ENCODE measurements around the gene ROBO1.

ROBO1 gene

DNA sequence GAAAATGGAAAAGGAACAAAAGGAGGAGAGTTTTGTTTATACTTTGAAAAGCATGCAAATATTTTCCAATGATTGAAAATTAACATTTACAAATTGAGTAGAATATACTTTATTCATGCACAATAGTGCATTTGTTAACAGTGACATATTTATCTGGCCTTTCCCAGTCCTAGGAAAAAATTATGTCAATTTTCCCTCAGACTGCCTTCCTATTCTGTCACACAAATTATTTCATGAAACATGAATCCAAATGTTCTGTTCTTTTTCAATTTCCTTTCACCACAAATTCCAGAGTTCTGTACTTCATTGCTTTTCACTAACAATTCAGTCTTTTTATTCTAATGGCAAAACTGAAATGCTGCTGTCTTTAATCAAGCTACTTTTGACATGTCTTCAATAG is 945.1 kb downstream of the ROBO1 start:
- no peak overlapping the region for H3K4me3 ChIP-seq (ENCODE audit: low read length)
- H3K9ac ChIP-seq (ENCODE audit: low read depth, low read length) = no peak overlapping the region
- no peaks in the 10 kb centered on the region for H3K36me3 ChIP-seq (ENCODE audit: insufficient read depth, low read length)
- no peak overlapping the region for H3K27ac ChIP-seq (ENCODE audit: low read depth, low read length)
- no peaks in the 10 kb centered on the region for H3K4me1 ChIP-seq (ENCODE audit: insufficient read depth, low read length)
- H3K27me3 ChIP-seq (ENCODE audit: insufficient read depth, low read length) = no peaks in the 10 kb centered on the region
- H3K9me3 ChIP-seq (ENCODE audit: insufficient read depth, low read depth, low read length) = no peaks in the 10 kb centered on the region

DNA sequence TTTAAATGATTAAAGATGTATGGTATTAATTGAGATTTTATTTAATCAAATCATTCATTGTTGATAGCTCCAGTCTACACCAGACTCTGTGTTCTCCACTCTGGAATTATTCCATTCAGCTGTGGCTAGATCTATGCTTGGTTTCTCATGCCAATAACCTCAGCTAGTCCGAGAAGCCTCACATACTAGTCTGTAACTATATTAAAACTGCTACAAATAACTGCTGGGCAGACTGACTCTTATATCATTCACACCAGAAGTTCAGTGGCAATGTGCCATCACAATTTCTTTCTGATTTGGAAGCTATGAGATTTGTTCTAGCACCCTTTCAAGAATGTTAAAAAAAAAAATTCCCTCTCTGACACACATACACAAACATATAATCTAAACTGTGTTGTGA is 947.3 kb downstream of the ROBO1 start:
- Histone ChIP-seq H3K27me3 (ENCODE audit: insufficient read depth, low read length) (no peaks in the 10 kb centered on the region), H3K9me3 (ENCODE audit: insufficient read depth, low read depth, low read length) (no peaks in the 10 kb centered on the region), H3K4me3 (ENCODE audit: low read length) (no peak overlapping the region), H3K36me3 (ENCODE audit: insufficient read depth, low read length) (no peaks in the 10 kb centered on the region), H3K27ac (ENCODE audit: low read depth, low read length) (no peak overlapping the region), H3K9ac (ENCODE audit: low read depth, low read length) (no peak overlapping the region), H3K4me1 (ENCODE audit: insufficient read depth, low read length) (no peaks in the 10 kb centered on the region)
- 100% methylated on average over 1 of the region's 1 CpG for WGBS

DNA sequence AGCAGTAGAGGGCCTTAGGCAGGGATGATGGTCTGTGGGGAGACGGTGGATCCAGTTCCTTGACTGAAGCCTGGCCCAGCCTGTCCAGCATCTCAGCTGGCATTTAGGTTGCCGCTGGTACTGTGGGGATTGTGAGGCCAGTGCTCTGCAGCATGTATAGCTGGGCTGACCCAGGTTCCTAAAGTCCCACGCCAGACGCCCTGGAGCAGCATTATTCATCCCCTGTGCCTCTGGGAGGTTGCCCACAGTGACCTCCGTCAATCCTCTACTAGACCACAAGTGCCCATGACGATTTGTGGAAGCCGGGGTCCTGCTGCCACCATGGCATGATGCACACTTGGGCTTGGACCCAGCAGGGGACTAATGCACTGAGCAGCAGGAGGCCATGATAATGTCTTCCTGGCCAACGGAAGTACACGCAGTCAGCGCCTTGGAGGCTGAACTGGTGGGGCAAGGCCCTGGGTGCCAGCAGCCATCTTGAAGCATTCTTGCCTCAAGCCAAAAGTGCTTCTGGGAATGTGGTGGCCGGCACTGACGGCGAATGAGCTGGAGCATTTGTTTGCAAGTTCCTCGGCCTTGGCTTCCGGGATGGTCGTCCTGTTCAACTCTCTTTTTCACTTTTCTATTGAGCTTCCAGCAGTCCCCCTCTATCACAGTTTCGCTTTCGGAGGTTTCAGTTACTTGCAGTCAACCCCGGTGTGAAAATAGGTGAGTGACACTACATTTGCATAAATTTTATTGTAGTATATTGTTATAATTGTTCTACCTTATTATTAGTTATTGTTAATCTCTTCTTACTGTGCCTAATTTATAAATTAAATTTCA is 949.4 kb downstream of the ROBO1 start:
- Histone ChIP-seq H3K4me1 (ENCODE audit: insufficient read depth, low read length) (no peaks in the 10 kb centered on the region), H3K27ac (ENCODE audit: low read depth, low read length) (no peak overlapping the region), H3K4me3 (ENCODE audit: low read length) (no peak overlapping the region), H3K9ac (ENCODE audit: low read depth, low read length) (no peak overlapping the region), H3K36me3 (ENCODE audit: insufficient read depth, low read length) (no peaks in the 10 kb centered on the region), H3K27me3 (ENCODE audit: insufficient read depth, low read length) (no peaks in the 10 kb centered on the region), H3K9me3 (ENCODE audit: insufficient read depth, low read depth, low read length) (no peaks in the 10 kb centered on the region)
- WGBS = 96% methylated on average over 17 of the region's 19 CpGs

DNA sequence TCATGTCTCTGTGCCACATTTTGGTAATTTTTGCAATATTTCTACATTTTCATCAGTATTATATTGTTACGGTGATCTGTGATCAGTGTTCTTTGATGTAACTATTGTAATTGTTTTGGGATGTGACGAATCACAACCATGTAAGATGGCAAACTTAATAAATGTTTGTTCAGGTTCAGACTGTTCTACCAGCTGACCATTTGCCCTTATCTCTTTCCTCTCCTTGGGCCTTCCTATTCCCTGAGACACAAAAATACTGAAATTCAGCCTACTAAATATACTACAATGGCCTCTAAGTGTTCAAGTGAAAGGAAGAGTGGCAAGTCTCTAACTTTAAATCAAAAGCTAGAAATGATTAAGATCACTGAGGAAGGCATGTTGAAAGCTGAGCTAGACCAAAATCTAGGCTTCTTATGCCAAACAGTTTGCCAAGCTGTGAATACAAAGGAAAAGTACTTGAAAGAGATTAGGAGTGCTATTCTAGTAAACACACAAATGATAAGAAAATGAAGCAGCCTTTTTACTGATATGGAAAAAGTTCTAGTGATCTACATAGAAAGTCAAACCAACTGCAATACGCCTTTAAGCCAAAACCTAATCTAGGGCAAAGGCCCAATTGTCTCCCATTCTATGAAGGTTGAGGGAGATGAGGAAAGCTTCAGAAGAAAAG is 952.8 kb downstream of the ROBO1 start:
- H3K27ac ChIP-seq (ENCODE audit: low read depth, low read length) = no peak overlapping the region
- no peak overlapping the region for H3K4me3 ChIP-seq (ENCODE audit: low read length)
- H3K36me3 ChIP-seq (ENCODE audit: insufficient read depth, low read length) = no peaks in the 10 kb centered on the region
- 89% methylated on average over 3 of the region's 3 CpGs for WGBS
- no peaks in the 10 kb centered on the region for H3K9me3 ChIP-seq (ENCODE audit: insufficient read depth, low read depth, low read length)
- no peaks in the 10 kb centered on the region for H3K27me3 ChIP-seq (ENCODE audit: insufficient read depth, low read length)
- peaks cover 4% of the 10 kb centered on the region; the same call in 1 of the 2 replicates for H3K4me1 ChIP-seq (ENCODE audit: insufficient read depth, low read length)
- no peak overlapping the region for H3K9ac ChIP-seq (ENCODE audit: low read depth, low read length)

DNA sequence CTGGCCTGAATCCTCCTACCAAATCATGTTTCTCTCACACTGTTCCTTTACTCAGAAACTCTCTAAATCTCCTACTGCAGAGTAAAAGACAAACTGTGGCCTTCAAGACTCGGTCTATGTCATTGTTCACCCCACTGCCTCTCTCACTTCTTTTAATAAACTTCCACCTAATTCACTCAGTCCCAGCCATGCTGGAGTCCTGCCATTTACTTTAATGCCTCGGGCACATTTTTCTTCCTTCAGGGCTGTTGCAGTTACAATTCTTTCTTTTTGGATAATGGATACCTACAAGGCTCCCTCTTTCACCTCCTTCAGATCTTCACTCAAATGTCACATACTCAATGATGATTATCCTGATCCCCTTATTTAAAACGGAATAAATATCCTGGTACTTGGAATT is 955.6 kb downstream of the ROBO1 start:
- WGBS = 86% methylated on average over 3 of the region's 3 CpGs
- Histone ChIP-seq H3K4me3 (ENCODE audit: low read length) (no peak overlapping the region), H3K27ac (ENCODE audit: low read depth, low read length) (no peak overlapping the region), H3K4me1 (ENCODE audit: insufficient read depth, low read length) (peaks cover 4% of the 10 kb centered on the region; the same call in 1 of the 2 replicates), H3K27me3 (ENCODE audit: insufficient read depth, low read length) (no peaks in the 10 kb centered on the region), H3K9me3 (ENCODE audit: insufficient read depth, low read depth, low read length) (no peaks in the 10 kb centered on the region), H3K36me3 (ENCODE audit: insufficient read depth, low read length) (no peaks in the 10 kb centered on the region), H3K9ac (ENCODE audit: low read depth, low read length) (no peak overlapping the region)

DNA sequence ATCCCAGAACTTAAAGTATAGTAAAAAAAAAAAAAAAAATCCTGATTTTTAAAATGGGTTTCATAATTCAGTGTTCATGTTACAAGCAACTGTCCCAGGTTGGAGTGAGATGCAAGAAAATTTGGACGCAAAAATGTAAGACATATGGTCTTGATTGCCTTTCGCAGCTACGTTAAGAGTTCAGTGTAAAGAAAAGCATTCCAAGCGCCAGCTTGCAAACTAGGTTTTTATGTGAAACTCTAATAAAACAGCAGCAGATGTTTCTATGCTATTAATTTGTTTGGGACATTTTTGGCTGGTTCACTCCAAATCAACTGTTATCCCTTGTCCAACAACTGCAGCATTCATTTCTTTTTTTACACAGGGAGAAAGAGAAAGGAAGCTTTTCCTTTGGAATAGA is 957.8 kb downstream of the ROBO1 start:
- no peaks in the 10 kb centered on the region for H3K27me3 ChIP-seq (ENCODE audit: insufficient read depth, low read length)
- H3K36me3 ChIP-seq (ENCODE audit: insufficient read depth, low read length) = no peaks in the 10 kb centered on the region
- no peak overlapping the region for H3K9ac ChIP-seq (ENCODE audit: low read depth, low read length)
- H3K4me1 ChIP-seq (ENCODE audit: insufficient read depth, low read length) = peaks cover 10% of the 10 kb centered on the region
- WGBS = 96% methylated on average over 4 of the region's 4 CpGs
- no peak overlapping the region for H3K4me3 ChIP-seq (ENCODE audit: low read length)
- no peaks in the 10 kb centered on the region for H3K9me3 ChIP-seq (ENCODE audit: insufficient read depth, low read depth, low read length)
- H3K27ac ChIP-seq (ENCODE audit: low read depth, low read length) = no peak overlapping the region

DNA sequence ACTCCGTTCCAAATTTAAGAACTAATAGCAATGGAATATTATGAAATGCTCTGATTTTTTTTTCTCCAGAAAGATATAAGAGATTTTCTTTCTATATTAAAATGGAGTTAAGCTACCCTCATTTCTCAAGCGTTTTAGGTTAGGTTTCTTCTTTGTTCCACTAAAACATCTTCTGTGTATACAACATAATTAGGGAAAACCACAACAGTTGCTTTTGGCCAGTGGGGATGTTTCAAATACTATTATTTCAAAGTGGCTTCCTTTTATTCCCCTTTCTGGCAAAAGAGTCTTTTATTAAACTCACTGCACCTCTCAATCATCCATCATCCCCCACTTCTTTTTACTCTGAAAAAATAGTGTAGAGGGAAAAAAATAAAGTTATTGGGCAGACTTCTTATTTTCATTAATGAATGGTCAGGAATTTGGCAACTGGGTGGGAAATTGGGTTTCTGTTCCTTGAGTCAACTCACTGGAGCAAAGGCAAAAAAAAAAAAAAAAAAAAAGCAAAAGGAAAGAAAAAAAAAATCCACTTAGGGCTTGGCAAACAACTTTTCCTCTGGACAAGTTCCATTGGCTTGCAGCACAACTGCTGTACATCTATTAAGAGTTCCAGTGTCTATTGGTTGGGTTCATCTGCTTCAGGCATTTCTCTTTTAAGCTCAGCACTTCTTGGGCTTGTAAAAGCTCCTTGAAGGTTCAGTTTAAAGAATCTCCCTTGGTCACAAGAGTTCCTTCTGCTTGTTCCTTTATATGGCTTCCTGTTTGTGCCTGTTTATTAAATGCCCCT is 963.4 kb downstream of the ROBO1 start:
- WGBS = no CpG with 5 or more reads among the region's 2 CpGs
- Histone ChIP-seq H3K27ac (ENCODE audit: low read depth, low read length) (no peak overlapping the region), H3K9ac (ENCODE audit: low read depth, low read length) (no peak overlapping the region), H3K36me3 (ENCODE audit: insufficient read depth, low read length) (no peaks in the 10 kb centered on the region), H3K9me3 (ENCODE audit: insufficient read depth, low read depth, low read length) (no peaks in the 10 kb centered on the region), H3K4me3 (ENCODE audit: low read length) (no peak overlapping the region), H3K4me1 (ENCODE audit: insufficient read depth, low read length) (peaks cover 44% of the 10 kb centered on the region), H3K27me3 (ENCODE audit: insufficient read depth, low read length) (no peaks in the 10 kb centered on the region)

DNA sequence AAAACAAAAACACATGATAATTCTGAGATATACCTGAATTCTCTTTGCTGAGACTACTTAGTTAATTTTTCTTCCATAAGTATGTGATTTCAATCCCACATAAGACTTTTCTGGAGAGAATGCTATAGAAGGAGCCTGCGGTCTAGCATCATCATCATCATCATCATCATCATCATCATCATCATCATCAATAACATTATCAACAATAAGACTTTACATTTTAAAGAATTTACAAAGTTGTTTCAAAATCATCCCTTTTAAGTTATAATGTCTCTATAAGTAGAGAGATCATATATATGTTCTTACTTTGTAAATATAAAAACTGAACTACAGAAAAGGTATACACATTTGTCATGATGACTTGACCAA is 965.3 kb downstream of the ROBO1 start:
- Histone ChIP-seq H3K27ac (ENCODE audit: low read depth, low read length) (no peak overlapping the region; the same call in 1 of the 2 replicates), H3K4me1 (ENCODE audit: insufficient read depth, low read length) (peaks cover 44% of the 10 kb centered on the region), H3K9me3 (ENCODE audit: insufficient read depth, low read depth, low read length) (no peaks in the 10 kb centered on the region), H3K27me3 (ENCODE audit: insufficient read depth, low read length) (no peaks in the 10 kb centered on the region), H3K9ac (ENCODE audit: low read depth, low read length) (no peak overlapping the region), H3K36me3 (ENCODE audit: insufficient read depth, low read length) (no peaks in the 10 kb centered on the region), H3K4me3 (ENCODE audit: low read length) (no peak overlapping the region)
- WGBS = no CpG with 5 or more reads among the region's 1 CpG

DNA sequence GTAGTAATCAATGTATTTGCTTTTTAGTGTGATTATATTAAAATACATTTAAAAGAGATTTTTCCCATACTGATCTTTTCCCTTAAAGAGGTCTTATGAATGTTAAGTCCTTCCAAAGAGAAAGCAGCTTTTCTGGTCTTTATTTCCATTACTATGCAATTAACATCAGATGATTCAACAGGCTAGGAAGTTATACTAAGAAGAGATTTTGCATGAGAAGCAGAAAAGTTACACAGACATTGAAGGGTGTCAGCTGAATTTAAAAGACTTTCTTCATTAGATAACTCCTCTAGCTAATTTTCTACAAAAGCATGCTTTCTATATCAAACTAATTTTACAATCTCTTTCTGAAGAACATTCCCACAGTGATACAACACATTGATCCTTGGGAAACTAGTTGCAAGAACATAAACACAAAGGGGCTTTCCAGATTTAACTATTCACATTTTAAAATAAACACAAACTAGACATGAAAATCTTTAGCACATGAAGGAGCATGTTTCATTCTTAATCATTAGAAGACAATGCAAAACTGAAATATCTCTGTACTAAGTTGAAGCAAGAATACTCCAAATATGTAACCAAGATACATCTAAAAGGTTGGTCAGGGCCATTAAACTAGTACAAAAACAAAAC is 965.8 kb downstream of the ROBO1 start:
- Histone ChIP-seq H3K9ac (ENCODE audit: low read depth, low read length) (no peak overlapping the region), H3K4me3 (ENCODE audit: low read length) (no peak overlapping the region; the same call in 1 of the 2 replicates), H3K27me3 (ENCODE audit: insufficient read depth, low read length) (no peaks in the 10 kb centered on the region), H3K36me3 (ENCODE audit: insufficient read depth, low read length) (no peaks in the 10 kb centered on the region), H3K27ac (ENCODE audit: low read depth, low read length) (peak overlapping the region; percentile 65), H3K9me3 (ENCODE audit: insufficient read depth, low read depth, low read length) (no peaks in the 10 kb centered on the region), H3K4me1 (ENCODE audit: insufficient read depth, low read length) (peaks cover 44% of the 10 kb centered on the region)

DNA sequence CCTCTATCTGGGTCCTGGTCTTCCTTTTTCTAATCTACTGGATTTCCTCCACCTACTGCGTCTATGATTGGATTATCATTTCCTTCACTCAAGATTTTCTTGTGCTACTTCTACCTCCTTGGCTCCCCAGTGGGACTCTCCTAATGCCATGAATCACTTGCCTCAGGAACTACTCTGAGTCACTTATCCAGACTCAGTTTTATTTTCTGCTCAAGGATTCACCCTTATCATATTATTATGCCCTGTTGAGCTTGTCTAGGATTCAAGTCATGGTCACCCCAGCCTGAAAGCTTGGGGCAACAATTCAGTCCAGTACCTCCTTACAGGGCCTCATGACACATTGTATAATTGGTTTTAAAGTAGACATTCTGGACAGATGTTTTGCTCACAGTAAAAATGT is 968.1 kb downstream of the ROBO1 start:
- H3K4me1 ChIP-seq (ENCODE audit: insufficient read depth, low read length) = peaks cover 35% of the 10 kb centered on the region
- H3K9ac ChIP-seq (ENCODE audit: low read depth, low read length) = no peak overlapping the region
- H3K4me3 ChIP-seq (ENCODE audit: low read length) = no peak overlapping the region
- H3K36me3 ChIP-seq (ENCODE audit: insufficient read depth, low read length) = no peaks in the 10 kb centered on the region
- H3K9me3 ChIP-seq (ENCODE audit: insufficient read depth, low read depth, low read length) = no peaks in the 10 kb centered on the region
- no peak overlapping the region for H3K27ac ChIP-seq (ENCODE audit: low read depth, low read length)
- WGBS = 94% methylated on average over 1 of the region's 1 CpG
- no peaks in the 10 kb centered on the region for H3K27me3 ChIP-seq (ENCODE audit: insufficient read depth, low read length)

Data from HUES64 (cell line).